Stimulated activated effector memory CD8-positive, alpha-beta T cell treated with anti-CD3 and anti-CD28 coated beads, Interleukin-12 subunit alpha, Interleukin-12 subunit beta, amount 100 ng/mL, for 72 hours (primary cell): ENCODE results near the gene ARF6.
"Not testable (repeated sequence)": the region's sequence is repeated elsewhere in the genome, so short reads cannot be mapped to it uniquely, and the experiment has no call there.

Experiments used
- ATAC-seq: fragments of 150-1000 bp; cut with Tn5 transposase; 2 replicates; pipeline ENCODE4 v1.10.0; 2021
- DNase-seq, 2 donors: peaks; one replicate each; pipeline ENCODE4 v3.0.0; 2021 to 2022; ENCODE audit warnings: low spot score in 2 of 2
- H3K27ac Mint-ChIP-seq: one replicate; pipeline ENCODE4 v1.8.0; 2022; ENCODE audit warnings: mild to moderate bottlenecking, mixed read lengths
- H3K36me3 Mint-ChIP-seq: one replicate; pipeline ENCODE4 v1.8.0; 2022; ENCODE audit warnings: mild to moderate bottlenecking, mixed read lengths
- H3K4me1 Mint-ChIP-seq: one replicate; pipeline ENCODE4 v1.8.0; 2022; ENCODE audit warnings: mixed read lengths
- H3K4me3 Mint-ChIP-seq: one replicate; pipeline ENCODE4 v1.8.0; 2022; ENCODE audit warnings: mild to moderate bottlenecking, mixed read lengths
- H3K9me3 Mint-ChIP-seq: one replicate; pipeline ENCODE4 v1.8.0; 2022; ENCODE audit warnings: mixed read lengths

The ARF6 gene

GRCh38 chr14:49893309-49894213 lies 679 bp downstream of the ARF6 start:
- peaks cover 87% of the 10 kb centered on the region for H3K36me3 Mint-ChIP-seq
- H3K9me3 Mint-ChIP-seq = no peaks in the 10 kb centered on the region
- H3K27ac Mint-ChIP-seq = peak overlapping the region; percentile 99
- peak overlapping the region; percentile 96 for H3K4me3 Mint-ChIP-seq
- peaks cover 36% of the 10 kb centered on the region for H3K4me1 Mint-ChIP-seq
- peak; percentile 81 to 93 for DNase-seq
- peak; percentile 76 for ATAC-seq

- H3K4me1 Mint-ChIP-seq = peaks cover 38% of the 10 kb centered on the region
- peak; percentile 47 for ATAC-seq
- H3K9me3 Mint-ChIP-seq, DNase-seq: not testable (repeated sequence)
- peak overlapping the region; percentile 99 for H3K27ac Mint-ChIP-seq
- H3K36me3 Mint-ChIP-seq = peaks cover 96% of the 10 kb centered on the region
- peak overlapping the region; percentile 96 for H3K4me3 Mint-ChIP-seq
Observed at GRCh38 chr14:49894214-49895107, 1.6 kb downstream of the ARF6 start.

- H3K27ac Mint-ChIP-seq = peak overlapping the region; percentile 99
- ATAC-seq = no peak
- DNase-seq = no peak
- no peaks in the 10 kb centered on the region for H3K9me3 Mint-ChIP-seq
- peaks cover 38% of the 10 kb centered on the region for H3K4me1 Mint-ChIP-seq
- peak overlapping the region; percentile 96 for H3K4me3 Mint-ChIP-seq
- peaks cover 100% of the 10 kb centered on the region for H3K36me3 Mint-ChIP-seq
Observed at GRCh38 chr14:49895480-49895879, 2.6 kb downstream of the ARF6 start.

GRCh38 chr14:49896272-49896671 lies 3.4 kb downstream of the ARF6 start:
- Mint-ChIP-seq H3K36me3 (peaks cover 98% of the 10 kb centered on the region), H3K4me1 (peaks cover 38% of the 10 kb centered on the region), H3K27ac (peak overlapping the region; percentile 99), H3K4me3 (peak overlapping the region; percentile 96)
- DNase-seq, ATAC-seq, H3K9me3 Mint-ChIP-seq: not testable (repeated sequence)

GRCh38 chr14:49896966-49897365 lies 4.1 kb downstream of the ARF6 start:
- Mint-ChIP-seq H3K27ac (peak overlapping the region; percentile 99), H3K9me3 (no peaks in the 10 kb centered on the region), H3K4me3 (peak overlapping the region; percentile 96), H3K4me1 (peaks cover 34% of the 10 kb centered on the region), H3K36me3 (peaks cover 92% of the 10 kb centered on the region)
- no peak for ATAC-seq
- peak in 1 of 2 donors; percentile 45 for DNase-seq

DNA sequence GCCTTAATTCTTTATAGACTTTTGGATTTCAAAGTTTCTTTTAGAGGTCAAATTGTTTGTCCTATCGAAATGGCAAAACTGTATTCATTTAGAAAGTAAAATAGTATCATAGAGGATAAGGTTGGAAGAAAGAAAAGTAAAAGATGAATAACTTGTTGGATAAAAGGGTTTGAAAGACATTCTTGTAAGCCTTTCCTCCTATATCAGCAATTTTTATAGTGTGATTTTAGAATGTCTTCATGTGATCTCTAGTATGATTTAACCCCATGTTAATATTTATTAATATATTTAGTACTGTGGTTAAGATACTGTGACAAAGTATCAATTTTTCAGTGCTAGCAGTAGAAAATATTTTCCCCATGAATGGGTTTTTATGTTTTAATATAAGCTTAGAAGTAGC lies 4.5 kb downstream of the ARF6 start:
- Mint-ChIP-seq H3K9me3 (peaks cover 2% of the 10 kb centered on the region), H3K36me3 (peaks cover 92% of the 10 kb centered on the region), H3K27ac (peak overlapping the region; percentile 99), H3K4me3 (peak overlapping the region; percentile 96), H3K4me1 (peaks cover 34% of the 10 kb centered on the region)
- no peak for ATAC-seq
- no peak for DNase-seq

DNA sequence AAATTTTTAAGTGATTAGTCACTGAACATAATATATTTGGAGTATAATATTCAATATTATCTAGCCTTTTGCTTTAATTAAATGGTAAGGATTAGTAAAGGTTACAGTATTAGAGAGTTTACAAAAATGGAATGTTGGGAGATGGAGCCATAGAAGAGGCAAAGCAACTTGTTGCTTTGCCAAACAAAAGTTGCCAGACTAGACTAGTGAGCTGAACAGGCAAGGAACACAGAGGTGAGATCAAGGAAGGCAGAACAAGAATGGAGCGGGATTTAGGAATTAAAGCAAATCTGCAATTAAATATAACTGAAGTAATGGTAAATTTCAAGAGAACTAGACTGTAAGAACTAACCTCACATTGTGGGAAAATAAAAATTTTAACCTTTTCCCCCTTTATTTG lies 5.1 kb downstream of the ARF6 start:
- peaks cover 2% of the 10 kb centered on the region for H3K9me3 Mint-ChIP-seq
- H3K4me1 Mint-ChIP-seq = peaks cover 35% of the 10 kb centered on the region
- peak overlapping the region; percentile 96 for H3K4me3 Mint-ChIP-seq

DNA sequence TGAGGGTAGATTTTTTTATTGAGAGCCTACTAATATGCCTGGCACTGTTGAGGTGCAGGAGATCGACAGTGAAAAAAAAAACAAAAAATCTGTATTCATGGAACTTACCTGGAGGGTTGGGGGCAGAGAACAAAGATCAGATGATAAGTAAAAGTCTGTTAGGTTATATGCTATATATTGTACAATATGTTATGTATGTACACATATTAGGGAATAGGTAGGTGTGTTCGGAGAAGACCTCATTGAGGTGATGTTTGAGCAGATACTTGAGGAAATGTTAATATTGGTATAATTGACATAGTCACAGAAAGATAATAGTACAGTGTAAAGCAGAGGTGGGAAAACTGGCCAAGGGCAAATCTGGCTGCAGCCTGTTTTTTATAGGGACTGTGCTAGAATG lies 5.6 kb downstream of the ARF6 start:
- ATAC-seq (no peak), DNase-seq (peak in 1 of 2 donors; percentile 45)
- Mint-ChIP-seq H3K4me1 (peaks cover 35% of the 10 kb centered on the region), H3K9me3 (peaks cover 2% of the 10 kb centered on the region), H3K27ac (peak overlapping the region; percentile 99), H3K4me3 (peak overlapping the region; percentile 96), H3K36me3 (peaks cover 92% of the 10 kb centered on the region)

More for the DNA sequence above, 5.1 kb downstream of the ARF6 start:
- peak overlapping the region; percentile 99 for H3K27ac Mint-ChIP-seq
- DNase-seq = peak in 1 of 2 donors; percentile 38
- no peak for ATAC-seq
- peaks cover 92% of the 10 kb centered on the region for H3K36me3 Mint-ChIP-seq

GRCh38 chr14:49900973-49901372 lies 8.1 kb downstream of the ARF6 start:
- H3K4me3 Mint-ChIP-seq = no peak overlapping the region
- peaks cover 71% of the 10 kb centered on the region for H3K36me3 Mint-ChIP-seq
- DNase-seq (no peak), ATAC-seq (no peak)
- H3K9me3 Mint-ChIP-seq = peaks cover 2% of the 10 kb centered on the region
- peaks cover 29% of the 10 kb centered on the region for H3K4me1 Mint-ChIP-seq
- peak overlapping the region; percentile 99 for H3K27ac Mint-ChIP-seq

- peak; percentile 42 for ATAC-seq
- peaks cover 35% of the 10 kb centered on the region for H3K4me1 Mint-ChIP-seq
- H3K4me3 Mint-ChIP-seq, H3K27ac Mint-ChIP-seq, H3K9me3 Mint-ChIP-seq, DNase-seq: not testable (repeated sequence)
- peaks cover 59% of the 10 kb centered on the region for H3K36me3 Mint-ChIP-seq
Observed at GRCh38 chr14:49902679-49903246, 9.9 kb downstream of the ARF6 start.

- DNase-seq (peak in 1 of 2 donors; percentile 23), ATAC-seq (no peak)
- Mint-ChIP-seq H3K27ac (no peak overlapping the region), H3K36me3 (peaks cover 44% of the 10 kb centered on the region), H3K4me1 (peaks cover 31% of the 10 kb centered on the region), H3K9me3 (peaks cover 2% of the 10 kb centered on the region), H3K4me3 (no peak overlapping the region)
Observed at GRCh38 chr14:49904270-49904669, 11.4 kb downstream of the ARF6 start.

DNA sequence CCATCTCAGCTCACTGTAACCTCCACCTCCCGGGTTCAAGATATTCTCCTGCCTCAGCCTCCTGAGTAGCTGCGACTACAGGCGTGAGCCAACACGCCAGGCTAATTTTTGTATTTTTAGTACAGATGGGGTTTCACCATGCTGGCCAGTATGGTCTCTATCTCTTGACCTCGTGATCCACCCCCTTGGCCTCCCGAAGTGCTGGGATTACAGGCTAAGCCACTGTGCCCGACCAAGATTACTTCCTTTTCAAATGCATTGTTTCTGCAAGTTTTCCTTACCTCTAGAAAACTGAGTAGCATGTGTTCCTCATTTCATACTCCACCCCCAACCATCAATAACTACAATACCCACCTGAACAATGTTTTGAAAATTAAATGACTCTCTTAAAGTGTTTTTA lies 13.1 kb downstream of the ARF6 start:
- no peak for ATAC-seq

GRCh38 chr14:49907186-49907585 lies 14.3 kb downstream of the ARF6 start:
- peaks cover 1% of the 10 kb centered on the region for H3K9me3 Mint-ChIP-seq
- no peak overlapping the region for H3K27ac Mint-ChIP-seq
- ATAC-seq (no peak), DNase-seq (no peak)
- H3K4me3 Mint-ChIP-seq = peak overlapping the region; percentile 42
- H3K36me3 Mint-ChIP-seq = peaks cover 44% of the 10 kb centered on the region
- H3K4me1 Mint-ChIP-seq = peaks cover 50% of the 10 kb centered on the region

More for the DNA sequence above, 13.1 kb downstream of the ARF6 start:
- Mint-ChIP-seq H3K9me3 (peaks cover 2% of the 10 kb centered on the region), H3K27ac (no peak overlapping the region), H3K4me1 (peaks cover 40% of the 10 kb centered on the region), H3K36me3 (peaks cover 36% of the 10 kb centered on the region), H3K4me3 (no peak overlapping the region)
- no peak for DNase-seq

DNA sequence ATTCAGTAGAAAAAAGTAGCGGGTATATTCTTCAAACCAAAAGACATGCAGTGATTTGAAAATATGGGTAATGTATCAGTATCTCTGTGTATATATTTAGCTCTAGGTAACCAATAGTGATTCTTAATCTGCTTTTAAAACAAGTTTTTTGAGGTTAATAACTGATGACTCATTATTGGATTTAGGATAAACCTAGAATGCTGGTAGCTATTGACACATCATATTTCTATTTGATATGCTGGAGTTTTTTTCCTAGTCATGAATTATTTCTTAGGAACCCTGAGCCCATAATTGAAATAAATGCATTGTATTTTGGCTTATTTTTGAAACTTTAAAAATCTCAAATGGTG lies 15.5 kb downstream of the ARF6 start:
- H3K4me1 Mint-ChIP-seq = peaks cover 46% of the 10 kb centered on the region
- peaks cover 34% of the 10 kb centered on the region for H3K36me3 Mint-ChIP-seq
- no peaks in the 10 kb centered on the region for H3K9me3 Mint-ChIP-seq
- H3K27ac Mint-ChIP-seq = no peak overlapping the region
- ATAC-seq = no peak
- H3K4me3 Mint-ChIP-seq = peak overlapping the region; percentile 42
- DNase-seq = no peak

- H3K9me3 Mint-ChIP-seq = no peaks in the 10 kb centered on the region
- ATAC-seq (no peak), DNase-seq (no peak)
- H3K27ac Mint-ChIP-seq = no peak overlapping the region
- H3K36me3 Mint-ChIP-seq = peaks cover 29% of the 10 kb centered on the region
- H3K4me1 Mint-ChIP-seq = peaks cover 46% of the 10 kb centered on the region
- H3K4me3 Mint-ChIP-seq = no peak overlapping the region
Observed at GRCh38 chr14:49909016-49909415, 16.1 kb downstream of the ARF6 start.
